ENCODE results near the gene MANBA.

The MANBA gene

DNA sequence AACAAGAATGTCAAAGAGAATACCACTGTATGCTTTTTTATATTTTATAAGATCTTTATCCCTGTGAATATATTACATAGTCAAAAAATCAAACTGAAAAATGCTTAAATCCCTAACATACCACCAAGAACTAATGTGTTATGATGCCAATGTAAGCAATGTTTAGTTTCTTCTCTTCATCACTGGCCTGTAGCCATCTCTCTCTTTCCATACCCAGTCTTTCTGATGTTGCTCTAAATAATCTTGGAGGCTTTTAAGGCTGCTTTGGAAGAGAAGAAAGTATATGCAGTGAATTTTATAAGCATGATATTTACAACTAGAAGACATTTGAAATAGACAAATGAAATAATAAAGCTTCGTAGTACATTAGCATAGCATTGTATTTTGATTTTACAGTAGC is 176.7 kb downstream of the MANBA start:
- Histone ChIP-seq H3K9me3 (no peaks in the 10 kb centered on the region), H3K4me1 (no peaks in the 10 kb centered on the region), H3K27me3 (no peaks in the 10 kb centered on the region), H3K4me3 (no peak overlapping the region), H3K27ac (no peak overlapping the region), H3K36me3 (peaks cover 20 to 54% (median 34%) of the 10 kb centered on the region in 3 donors)
- DNase-seq: no peak
- intact Hi-C loops (cut with DNase I; ENCODE audit: low total_unique reads): no loop called here
- TF ChIP-seq CTCF (IDR thresholded peaks at IDR 0.05): no peak
